K562 (cell line): ENCODE data around the gene PPDPF. TPM values are rescaled to one million over a fixed set of nuclear protein-coding genes. Genes with fewer than 3 reads are reported as not detected.

Experiments used
- ATF3 ChIP-seq, 2 experiments: fragments of 450-650 bp in 1 of 2; sonication (generic) in 1 of 2; formaldehyde crosslinking in 1 of 2; IDR thresholded peaks in 1 of 2; conservative IDR thresholded peaks in 1 of 2; 2 replicates each; pipeline versions ENCODE4 v1.6.1 to v1.8.1; 2016 to 2023; ENCODE audit warnings: mild to moderate bottlenecking in 2 of 2, moderate library complexity in 2 of 2, inconsistent platforms in 1 of 2, missing genetic modification reagents in 1 of 2
- CEBPG ChIP-seq, 3 experiments: fragments of 200-800 bp in 1 of 3; sonication (Bioruptor generic) in 1 of 3; sonication (generic) in 1 of 3; formaldehyde crosslinking in 1 of 3; IDR thresholded peaks in 2 of 3; conservative IDR thresholded peaks in 1 of 3; 2 replicates each; pipeline versions ENCODE4 v1.6.1 to v1.8.0; 2016 to 2022; ENCODE audit warnings: missing compliant biosample characterization in 2 of 3, missing genetic modification characterization in 2 of 3, mild to moderate bottlenecking in 1 of 3, missing genetic modification reagents in 1 of 3
- CREBBP ChIP-seq: IDR thresholded peaks from one replicate; pipeline ENCODE4 v1.6.1; 2012; ENCODE audit warnings: low read depth, mild to moderate bottlenecking, control low read depth, inconsistent platforms, low read length
- HOXB6 ChIP-seq: fragments of 250-450 bp; sonication (Bioruptor Pico); IDR thresholded peaks from 2 replicates; pipeline ENCODE4 v1.5.1; 2022; ENCODE audit warnings: mild to moderate bottlenecking, borderline replicate concordance
- PHF21A ChIP-seq: fragments of 450-650 bp; IDR thresholded peaks from 2 replicates; pipeline ENCODE4 v1.6.1; 2017; ENCODE audit warnings: low read depth, borderline replicate concordance
- PREB ChIP-seq: sonication (generic); formaldehyde crosslinking; IDR thresholded peaks from 2 replicates; pipeline ENCODE4 v1.8.1; 2023; ENCODE audit warnings: mild to moderate bottlenecking, missing genetic modification reagents
- RAD51 ChIP-seq: fragments of 450-650 bp; IDR thresholded peaks from 2 replicates; pipeline ENCODE4 v1.7.1; 2016; ENCODE audit warnings: low read depth, mild to moderate bottlenecking, borderline replicate concordance
- THRAP3 ChIP-seq: fragments of 450-650 bp; IDR thresholded peaks from 2 replicates; pipeline ENCODE4 v1.6.1; 2016; ENCODE audit warnings: mild to moderate bottlenecking, inconsistent platforms, borderline replicate concordance
- TRIM28 ChIP-seq: fragments of 450-650 bp; IDR thresholded peaks from 2 replicates; pipeline ENCODE4 v1.6.1; 2017
- ZNF224 ChIP-seq: sonication (generic); formaldehyde crosslinking; IDR thresholded peaks from 2 replicates; pipeline ENCODE4 v1.8.0; 2022; ENCODE audit warnings: mild to moderate bottlenecking, missing genetic modification reagents
- ZNF407 ChIP-seq: fragments of 450-650 bp; IDR thresholded peaks from 2 replicates; pipeline ENCODE4 v1.6.1; 2016; ENCODE audit warnings: low read depth
- polyA plus RNA-seq, 8 experiments: library from polyadenylated mRNA; depleted of rRNA in 4 of 8; stranded (reverse) in 5 of 8; unstranded in 3 of 8; fragments of >200 nt; fragmentation: Nextera tagmentation in 2 of 8; fragmentation: Illumina TruSeq in 1 of 8; extraction: Ambion mirVana in 2 of 8; extraction: Trizol in 1 of 8; gene quantifications; 2 replicates each; pipeline versions ENCODE4 v1.2.1 to v1.2.3, GENCODE V29; 2011 to 2014; ENCODE audit warnings: inconsistent platforms in 1 of 8, missing spikeins in 1 of 8
- total RNA-seq, 7 experiments: library from RNA; depleted of rRNA in 6 of 7; stranded (reverse); fragments of >200 nt in 6 of 7; fragmentation: Illumina TruSeq in 2 of 7; extraction: Trizol in 2 of 7; gene quantifications; 2 replicates each; pipeline versions ENCODE4 v1.2.1 to v1.2.3, GENCODE V29; 2011 to 2021; ENCODE audit warnings: low replicate concordance in 1 of 7
- TF ChIP-seq, protein P1 (sequence below): fragments of 250-450 bp; sonication (Bioruptor Pico); IDR thresholded peaks from 2 replicates; pipeline ENCODE4 v1.4.0; 2020; ENCODE audit warnings: mild to moderate bottlenecking, moderate library complexity, borderline replicate concordance

The PPDPF gene
- total and polyA plus RNA-seq, 9 of the 15 experiments (the other 6 are each of a cell fraction or from before 2014, with no cell fraction given) = 0.77 to 233 (median 10.5) TPM

DNA sequence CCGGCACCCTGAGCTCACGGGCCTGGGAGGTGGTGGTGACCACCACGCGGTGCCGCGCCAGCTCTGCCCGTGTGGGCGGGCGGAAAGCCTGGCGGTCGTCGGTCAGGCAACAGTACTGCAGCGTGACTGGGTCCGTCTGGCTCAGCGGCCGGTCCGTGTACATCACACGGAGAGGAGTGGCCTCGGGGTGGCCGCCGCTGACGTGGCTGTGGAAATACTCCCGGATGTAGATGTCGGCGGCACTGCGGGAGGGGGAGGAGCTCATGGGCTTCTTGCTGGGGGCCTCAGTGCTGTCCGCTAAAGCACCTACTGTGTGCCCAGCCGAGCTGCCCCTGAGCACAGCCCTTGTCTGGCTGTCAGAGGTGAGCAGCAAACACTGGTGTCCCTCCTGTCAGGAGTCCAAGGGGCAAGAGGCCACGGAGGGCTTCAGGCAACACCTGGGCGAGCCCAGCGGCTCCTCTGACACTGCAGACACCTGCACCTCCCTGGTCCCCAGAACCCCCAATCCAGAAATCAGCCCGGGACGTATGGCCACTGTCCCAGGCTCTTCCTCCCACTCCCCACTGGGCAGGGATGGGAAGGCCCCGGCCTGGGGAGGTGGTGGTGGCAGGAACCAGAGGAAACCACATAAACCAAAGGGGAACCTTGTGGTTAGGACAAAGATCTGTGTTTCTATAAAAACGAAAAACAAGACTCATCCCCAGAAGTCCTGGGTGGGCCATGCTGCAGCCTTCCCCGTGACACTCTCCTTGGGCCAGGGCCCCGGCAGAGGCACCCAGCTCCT is 47.0 kb downstream of the PPDPF start (continued):
- TF ChIP-seq ATF3 (IDR thresholded peaks at IDR 0.05) = no peak
- no peak for TF ChIP-seq ATF3 (CRISPR knock-in tag; conservative IDR thresholded peaks at IDR 0.05)
- TF ChIP-seq PHF21A = no peak
- TF ChIP-seq PREB (CRISPR knock-in tag) = no peak
- no peak for TF ChIP-seq CEBPG (CRISPR knock-in tag; IDR thresholded peaks at IDR 0.05)
- no peak for TF ChIP-seq CEBPG (tag; conservative IDR thresholded peaks at IDR 0.05 in 1 of 2, IDR thresholded peaks at IDR 0.05 in 1 of 2)
- TF ChIP-seq TRIM28 = no peak
- no peak for TF ChIP-seq RAD51
- no peak for TF ChIP-seq CREBBP
- no peak for TF ChIP-seq ZNF407
- TF ChIP-seq ZNF224 = no peak
- TF ChIP-seq, protein P1, sequence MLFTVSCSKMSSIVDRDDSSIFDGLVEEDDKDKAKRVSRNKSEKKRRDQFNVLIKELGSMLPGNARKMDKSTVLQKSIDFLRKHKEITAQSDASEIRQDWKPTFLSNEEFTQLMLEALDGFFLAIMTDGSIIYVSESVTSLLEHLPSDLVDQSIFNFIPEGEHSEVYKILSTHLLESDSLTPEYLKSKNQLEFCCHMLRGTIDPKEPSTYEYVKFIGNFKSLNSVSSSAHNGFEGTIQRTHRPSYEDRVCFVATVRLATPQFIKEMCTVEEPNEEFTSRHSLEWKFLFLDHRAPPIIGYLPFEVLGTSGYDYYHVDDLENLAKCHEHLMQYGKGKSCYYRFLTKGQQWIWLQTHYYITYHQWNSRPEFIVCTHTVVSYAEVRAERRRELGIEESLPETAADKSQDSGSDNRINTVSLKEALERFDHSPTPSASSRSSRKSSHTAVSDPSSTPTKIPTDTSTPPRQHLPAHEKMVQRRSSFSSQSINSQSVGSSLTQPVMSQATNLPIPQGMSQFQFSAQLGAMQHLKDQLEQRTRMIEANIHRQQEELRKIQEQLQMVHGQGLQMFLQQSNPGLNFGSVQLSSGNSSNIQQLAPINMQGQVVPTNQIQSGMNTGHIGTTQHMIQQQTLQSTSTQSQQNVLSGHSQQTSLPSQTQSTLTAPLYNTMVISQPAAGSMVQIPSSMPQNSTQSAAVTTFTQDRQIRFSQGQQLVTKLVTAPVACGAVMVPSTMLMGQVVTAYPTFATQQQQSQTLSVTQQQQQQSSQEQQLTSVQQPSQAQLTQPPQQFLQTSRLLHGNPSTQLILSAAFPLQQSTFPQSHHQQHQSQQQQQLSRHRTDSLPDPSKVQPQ (CRISPR knock-in tag) = no peak
- no peak for TF ChIP-seq THRAP3
- no peak for TF ChIP-seq HOXB6 (CRISPR knock-in tag)
